Measurements from ENCODE around the gene PM20D1.
"Not testable (repeated sequence)": the region's sequence is repeated elsewhere in the genome, so short reads cannot be mapped to it uniquely, and the experiment has no call there.

Gene PM20D1, protein sequence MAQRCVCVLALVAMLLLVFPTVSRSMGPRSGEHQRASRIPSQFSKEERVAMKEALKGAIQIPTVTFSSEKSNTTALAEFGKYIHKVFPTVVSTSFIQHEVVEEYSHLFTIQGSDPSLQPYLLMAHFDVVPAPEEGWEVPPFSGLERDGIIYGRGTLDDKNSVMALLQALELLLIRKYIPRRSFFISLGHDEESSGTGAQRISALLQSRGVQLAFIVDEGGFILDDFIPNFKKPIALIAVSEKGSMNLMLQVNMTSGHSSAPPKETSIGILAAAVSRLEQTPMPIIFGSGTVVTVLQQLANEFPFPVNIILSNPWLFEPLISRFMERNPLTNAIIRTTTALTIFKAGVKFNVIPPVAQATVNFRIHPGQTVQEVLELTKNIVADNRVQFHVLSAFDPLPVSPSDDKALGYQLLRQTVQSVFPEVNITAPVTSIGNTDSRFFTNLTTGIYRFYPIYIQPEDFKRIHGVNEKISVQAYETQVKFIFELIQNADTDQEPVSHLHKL

DNA sequence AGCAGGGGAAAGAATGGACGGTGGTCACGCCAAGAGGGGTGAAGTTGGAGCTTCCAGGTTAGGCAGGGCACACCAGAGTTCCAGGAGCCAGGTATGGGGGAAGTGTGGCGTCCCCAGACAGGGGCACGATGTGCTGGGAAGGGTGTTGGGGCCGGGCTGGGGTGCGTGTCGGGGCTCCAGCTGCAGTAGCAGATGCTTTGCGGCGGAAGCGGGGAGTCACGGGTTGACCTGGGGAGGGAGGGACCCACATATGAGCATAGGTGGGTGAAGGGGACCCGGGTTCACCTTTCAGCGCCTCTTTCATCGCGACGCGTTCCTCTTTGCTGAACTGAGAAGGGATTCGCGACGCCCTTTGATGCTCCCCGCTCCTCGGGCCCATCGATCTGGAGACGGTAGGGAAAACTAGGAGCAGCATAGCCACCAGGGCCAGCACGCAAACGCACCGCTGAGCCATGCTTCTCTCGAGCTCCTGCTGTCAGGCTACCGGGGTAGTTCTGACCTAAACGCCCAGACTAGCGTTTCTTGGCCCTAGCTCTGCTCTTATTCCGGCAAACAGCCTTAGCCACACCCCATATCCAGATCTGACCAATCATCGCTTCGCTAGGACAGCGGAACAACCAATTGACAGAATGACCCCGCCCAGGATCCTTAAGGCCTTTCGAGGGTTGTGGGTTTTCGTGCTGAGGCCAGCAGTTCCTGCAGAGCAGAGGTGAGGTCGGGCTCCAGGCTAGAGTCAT is at the start of gene PM20D1:
PM20D1 (minus strand) TSS at position 514 of the 737 bp plus-strand sequence; CDS start at position 454, 60 bp downstream.
- peak; percentile 94 for DNase-seq

DNA sequence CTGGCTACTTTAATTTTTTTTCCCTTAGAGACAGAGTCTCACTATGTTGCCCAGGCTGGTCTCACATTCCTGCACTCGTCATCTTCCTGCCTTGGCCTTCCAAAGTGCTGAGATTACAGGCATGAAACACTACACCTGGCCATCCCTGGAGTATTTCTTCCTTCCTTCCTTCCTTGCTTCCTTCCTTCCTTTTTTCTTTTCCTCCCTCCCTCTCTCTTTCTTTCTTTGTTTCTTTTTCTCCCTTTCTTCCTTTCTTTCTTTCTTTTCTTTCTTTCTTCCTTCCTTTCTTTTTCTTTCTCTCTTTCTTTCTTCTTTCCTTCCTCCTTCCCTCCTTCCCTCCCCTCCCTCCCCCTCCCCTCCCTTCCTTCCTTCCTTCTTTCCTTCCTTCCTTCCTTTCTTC is 46.4 kb upstream of the PM20D1 start:
- no peak for DNase-seq

DNA sequence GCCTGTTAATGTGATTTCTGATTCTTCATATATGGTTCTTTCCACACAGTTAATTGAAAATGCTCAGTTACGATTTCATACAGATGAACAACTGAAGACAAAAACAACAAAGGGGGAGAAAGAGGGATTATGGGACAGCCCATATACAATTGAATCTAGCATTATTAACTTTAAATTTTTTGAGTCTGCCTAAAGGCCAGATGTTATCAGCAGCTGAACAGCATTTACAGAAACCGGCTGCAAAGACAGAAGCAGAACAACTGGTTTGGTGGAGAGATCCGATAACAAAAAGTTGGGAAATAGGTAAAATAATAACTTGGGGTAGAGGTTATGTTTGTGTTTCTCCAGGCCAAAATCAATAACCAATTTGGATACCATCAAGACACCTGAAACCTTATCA is 44.2 kb upstream of the PM20D1 start:
- DNase-seq: not testable (repeated sequence)

DNA sequence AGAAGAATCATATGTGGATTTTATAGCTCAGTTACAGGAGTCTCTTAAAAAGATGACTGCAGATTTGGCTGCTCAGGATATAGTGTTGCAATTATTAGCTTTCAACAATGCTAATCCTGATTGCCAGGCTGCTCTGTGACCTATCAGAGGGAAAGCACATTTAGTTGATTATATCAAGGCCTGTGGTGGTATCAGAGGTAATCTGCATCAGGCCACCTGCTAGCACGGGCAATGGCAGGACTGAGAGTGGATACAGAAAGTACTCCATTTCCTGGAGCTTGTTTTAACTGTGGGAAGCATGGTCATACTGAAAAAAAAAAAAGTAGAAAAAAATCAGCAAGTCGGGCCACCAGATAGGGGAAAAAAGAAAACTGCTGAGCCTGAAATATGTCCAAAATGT is 42.2 kb upstream of the PM20D1 start:
- not testable (repeated sequence) for DNase-seq

DNA sequence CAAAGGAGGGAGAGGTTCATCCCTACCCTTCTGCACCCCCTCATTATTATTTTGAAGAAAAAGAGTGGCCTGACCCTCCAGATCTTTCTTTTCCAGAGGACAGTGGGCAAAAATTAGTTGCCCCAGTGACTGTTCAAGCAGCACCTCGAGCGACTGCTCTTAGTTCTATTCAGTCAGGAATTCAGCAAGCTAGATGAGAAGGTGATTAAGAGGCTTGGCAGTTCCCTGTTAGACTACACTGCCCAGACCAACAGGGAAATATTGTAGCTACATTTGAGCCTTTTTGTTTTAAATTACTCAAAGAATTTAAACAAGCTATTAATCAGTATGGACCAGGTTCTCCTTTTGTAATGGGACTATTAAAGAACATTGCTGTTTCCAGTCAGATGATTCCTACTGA is 41.5 kb upstream of the PM20D1 start:
- DNase-seq: not testable (repeated sequence)

DNA sequence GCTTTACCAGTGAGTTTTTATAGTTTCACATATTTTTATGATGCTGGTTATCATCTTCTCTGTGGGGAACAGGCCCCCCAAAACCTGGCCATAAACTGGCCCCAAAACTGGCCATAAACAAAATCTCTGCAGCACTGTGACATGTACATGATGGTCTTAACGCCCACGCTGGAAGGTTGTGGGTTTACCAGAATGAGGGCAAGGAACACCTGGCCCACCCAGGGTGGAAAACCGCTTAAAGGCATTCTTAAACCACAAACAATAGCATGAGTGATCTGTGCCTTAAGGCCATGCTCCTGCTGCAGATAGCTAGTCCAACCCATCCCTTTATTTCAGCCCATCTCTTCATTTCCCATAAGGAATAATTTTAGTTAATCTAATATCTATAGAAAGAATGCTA is 40.7 kb upstream of the PM20D1 start:
- not testable (repeated sequence) for DNase-seq

DNA sequence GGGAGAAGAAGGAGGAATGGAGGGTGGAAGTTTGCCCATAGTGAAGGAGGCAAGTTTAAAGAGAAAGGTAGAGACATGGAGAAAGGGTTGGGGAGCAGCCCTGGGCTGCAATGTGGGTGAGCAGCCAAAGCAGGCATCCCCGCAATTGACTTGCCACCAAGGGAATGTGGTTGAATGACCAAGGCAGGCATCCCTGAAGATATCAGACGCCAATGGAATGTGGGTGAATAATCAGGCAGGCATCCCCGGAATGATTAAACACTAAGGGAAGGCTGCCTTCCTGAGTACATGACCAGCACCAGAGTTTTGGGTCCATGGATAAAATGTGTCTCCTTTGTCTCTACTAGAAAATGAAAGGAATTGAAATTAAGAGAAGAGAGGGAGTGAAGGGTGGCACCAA is 39.8 kb upstream of the PM20D1 start:
- not testable (repeated sequence) for DNase-seq

DNA sequence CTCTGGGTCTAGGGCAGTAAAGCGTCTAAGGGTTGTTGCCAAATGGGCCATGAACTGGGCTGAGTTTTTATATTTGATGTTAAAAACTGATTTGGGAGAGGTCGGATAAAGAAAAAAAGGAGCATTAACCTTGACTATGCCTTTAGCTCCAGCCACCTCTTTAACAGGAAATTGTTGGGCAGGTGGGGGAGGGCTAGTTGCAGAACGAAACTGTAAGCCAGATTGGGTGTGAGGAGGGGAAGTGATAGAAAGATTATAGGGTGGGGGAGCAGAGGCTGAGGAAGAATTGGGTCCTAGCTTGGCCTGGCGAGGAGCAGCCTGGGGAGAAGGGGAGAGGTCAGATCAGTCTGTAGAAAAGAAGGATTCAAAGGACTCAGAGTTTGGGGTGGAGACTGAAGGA is 39.1 kb upstream of the PM20D1 start:
- DNase-seq: not testable (repeated sequence)

DNA sequence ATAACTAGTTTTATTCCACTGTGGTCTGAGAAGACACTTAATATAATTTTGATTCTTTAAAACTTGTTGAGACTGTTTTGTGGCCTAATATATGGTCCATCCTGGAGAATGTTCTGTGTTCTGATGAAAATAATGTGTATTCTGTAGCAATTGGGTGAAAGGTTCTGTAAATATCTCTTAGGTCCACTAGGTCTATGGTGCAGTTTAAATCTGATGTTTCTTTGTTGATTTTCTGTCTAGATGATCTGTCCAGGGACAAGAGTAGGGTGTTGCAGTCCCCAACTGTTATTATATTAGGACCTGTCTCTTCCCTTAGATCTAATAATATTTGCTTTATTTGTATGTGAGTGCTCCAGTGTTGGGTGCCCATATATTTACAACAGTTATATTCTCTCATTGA is 33.9 kb upstream of the PM20D1 start:
- no peak for DNase-seq

DNA sequence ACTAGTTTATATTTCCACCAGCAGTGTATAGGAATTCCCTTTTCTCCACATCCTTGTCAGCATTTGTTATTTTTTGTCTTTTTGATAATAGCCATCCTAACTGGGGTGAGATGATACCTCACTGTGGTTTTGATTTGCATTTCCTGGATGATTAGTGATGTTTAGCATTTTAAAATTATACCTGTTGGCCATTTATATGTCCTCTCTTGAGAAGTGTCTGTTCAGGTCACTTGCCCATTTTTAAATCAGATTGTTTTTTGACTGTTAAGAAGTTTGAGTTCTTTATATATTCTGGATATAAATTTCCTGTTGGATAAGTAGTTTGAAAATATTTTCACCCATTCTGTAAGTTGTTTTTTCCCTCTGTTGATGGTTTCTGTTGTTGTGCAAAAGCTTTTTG is 31.0 kb upstream of the PM20D1 start:
- no peak for DNase-seq

DNA sequence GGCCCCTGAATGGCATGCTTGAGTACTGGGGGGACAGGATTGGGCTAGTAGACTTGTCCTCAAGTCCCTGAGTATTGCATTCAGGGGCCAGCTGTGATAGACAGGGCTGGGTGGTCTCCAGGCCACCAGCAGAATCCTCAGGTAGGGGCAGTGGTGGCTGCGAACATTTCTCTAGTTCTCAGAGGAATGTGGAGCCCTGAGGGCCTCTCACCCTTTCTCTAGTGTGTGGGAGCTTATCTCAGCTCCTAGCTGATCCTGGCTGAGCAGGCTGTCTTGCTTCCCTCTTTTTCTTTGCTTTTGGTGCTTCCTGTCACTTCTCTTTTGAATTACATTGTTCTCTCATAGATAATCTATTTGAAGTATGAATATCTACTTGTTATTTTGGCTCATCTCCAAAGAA is 30.0 kb upstream of the PM20D1 start:
- DNase-seq: no peak

DNA sequence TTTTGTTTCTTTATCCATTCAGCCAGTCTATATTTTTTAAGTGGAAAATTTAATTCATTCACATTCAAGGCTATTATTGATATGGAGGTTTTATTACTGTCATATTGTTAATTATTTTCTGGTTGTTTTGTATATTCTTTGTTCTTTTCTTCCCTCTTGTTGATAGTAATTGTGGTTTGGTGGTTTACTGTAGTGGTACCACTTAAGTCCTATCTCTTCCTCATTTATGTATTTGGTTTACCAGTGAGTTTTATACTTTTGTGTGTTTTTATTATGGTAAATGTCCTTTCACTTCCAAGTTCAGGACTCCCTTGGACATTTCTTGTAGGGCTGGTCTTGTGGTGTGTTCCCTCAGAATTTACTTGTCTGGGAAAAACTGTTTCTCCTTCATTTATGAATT is 28.1 kb upstream of the PM20D1 start:
- no peak for DNase-seq

DNA sequence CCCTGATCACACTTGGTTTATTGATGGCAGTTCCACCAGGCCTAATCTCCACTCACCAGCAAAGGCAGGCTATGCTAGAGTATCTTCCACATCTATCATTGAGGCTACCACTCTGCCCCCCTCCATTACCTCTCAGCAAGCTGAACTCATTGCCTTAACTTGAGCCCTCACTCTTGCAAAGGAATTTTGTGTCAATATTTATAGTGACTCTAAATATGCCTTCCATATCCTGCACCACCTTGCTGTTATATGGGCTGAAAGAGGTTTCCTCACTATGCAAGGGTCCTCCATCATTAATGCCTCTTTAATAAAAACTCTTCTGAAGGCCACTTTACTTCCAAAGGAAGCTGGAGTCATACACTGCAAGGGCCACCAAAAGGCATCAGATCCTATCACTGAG is 23.2 kb upstream of the PM20D1 start:
- not testable (repeated sequence) for DNase-seq

DNA sequence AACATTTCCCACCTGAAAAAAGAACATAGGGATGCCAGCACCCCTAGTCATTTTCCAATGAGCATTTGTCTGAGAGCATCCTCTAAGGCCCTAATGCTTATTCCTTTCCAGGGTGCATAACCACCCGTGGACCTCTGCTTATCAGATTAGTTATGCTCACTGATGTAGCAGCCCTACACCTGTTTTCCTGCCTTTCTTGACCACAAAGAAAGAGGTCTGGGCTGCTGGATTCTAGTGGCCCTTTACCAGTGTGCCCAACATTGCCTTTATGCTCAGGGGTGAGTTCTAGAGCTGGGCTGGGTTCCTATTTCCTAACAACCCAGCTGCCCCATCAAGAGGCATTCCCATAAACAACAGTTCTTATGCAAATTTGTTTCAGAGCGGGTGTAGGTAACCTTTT is 20.3 kb upstream of the PM20D1 start:
- DNase-seq: no peak

DNA sequence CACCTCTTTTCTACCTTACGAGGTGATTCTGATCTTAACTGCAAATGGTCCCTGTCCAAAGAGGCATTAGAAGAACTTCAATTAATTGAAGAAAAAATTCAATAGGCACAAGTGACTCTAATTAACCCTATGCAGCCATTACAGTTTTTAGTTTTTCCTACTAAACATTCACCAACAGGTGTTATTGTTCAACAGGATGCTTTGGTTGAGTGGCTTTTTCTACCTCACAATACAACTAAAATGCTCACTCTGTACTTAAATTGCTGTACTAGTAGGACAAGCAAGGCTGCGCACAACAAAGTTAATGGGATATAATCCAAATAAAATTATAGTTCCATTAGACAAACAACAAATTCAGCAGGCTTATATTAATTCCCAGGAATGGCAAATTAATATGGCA is 11.6 kb upstream of the PM20D1 start:
- no peak for DNase-seq

DNA sequence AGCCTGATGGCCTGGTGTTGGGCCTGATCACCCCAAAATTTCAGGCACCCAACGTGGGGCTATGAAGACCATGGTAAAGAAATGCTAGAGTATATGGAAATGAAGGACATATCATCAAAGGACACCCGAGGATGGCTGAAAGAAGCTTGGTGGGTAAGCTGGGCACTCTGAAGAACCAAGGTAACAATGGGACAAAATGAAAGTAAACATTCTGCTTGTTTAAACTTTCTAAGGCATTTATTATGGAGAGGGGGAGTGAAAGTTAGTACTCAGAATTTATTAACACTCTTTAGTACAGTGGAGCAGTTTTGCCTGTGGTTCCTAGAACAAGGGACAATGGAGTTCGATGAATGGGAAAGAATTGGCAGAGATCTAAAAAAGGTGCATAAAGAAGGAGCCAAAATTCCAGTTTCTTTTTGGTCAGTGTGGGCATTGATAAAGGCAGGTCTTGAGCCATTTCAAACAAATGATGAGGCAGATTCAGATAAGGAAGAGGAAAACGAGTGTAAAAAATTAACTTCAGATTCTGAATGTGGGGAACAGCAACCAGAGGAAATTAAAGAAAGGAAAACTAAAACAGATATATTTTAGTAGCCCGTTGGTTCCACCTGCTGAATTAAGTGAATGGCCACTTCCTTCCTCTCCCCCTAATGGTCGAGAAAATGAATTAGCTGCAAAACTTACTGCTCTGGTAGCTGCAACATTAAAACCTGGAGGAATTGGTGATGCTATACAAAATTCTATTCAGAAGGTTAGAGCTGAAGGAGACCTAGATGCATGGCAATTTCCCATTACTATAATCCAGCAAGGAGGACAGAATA is 8.4 kb upstream of the PM20D1 start:
- no peak for DNase-seq

DNA sequence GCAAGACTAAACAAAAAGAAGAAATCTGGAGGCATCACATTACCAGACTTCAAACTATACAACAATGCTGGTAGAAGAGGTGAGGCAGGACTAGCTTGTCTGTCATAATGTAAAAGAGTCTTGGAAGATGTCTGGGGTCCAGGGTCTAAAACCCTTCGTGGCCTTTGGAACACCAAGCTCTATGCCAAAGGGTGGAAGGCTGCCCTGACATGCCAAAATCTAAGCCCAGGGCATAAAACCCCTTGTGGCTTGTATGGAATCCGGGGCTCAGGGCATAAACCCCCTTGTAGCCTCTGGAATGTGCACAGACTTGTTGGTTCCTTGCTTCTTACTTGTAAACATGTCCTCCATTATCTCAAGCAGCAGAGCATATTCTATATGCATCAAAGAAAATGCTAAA is 7.6 kb upstream of the PM20D1 start:
- not testable (repeated sequence) for DNase-seq

DNA sequence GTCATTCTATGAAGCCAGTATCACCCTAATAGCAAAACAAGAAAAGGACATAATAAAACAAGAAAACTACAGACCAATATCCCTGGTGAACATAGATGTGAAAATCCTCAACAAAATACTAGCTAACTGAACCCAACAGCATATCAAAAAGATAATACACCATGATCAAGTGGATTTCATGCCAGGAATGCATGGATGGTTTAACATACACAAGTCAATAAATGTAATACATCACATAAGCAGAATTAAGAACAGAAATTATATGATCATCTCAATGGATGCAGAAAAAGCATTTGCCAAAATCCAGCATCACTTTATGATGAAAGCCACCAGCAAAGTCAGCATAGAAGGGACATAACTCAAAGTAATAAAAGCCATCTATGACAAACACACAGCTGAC is 6.5 kb upstream of the PM20D1 start:
- no peak for DNase-seq

DNA sequence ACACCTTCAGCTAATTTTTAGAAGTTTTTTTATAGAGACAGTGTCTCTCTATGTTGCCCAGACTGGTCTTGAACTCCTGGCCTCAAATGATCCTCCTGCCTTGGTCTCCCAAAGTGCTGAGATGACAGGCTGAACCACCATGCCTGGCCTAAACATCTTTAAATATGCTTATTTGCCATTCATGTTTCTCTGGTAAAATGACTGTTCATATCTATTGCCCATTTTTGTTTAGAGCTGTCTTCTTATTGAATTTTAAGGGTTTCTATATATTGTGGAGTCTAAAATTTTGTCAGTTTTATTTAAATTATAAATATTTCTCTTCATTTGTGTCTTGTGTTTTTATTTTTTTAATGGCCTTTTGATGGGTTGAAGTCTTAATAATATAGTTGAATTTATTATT is 3.0 kb upstream of the PM20D1 start:
- no peak for DNase-seq

DNA sequence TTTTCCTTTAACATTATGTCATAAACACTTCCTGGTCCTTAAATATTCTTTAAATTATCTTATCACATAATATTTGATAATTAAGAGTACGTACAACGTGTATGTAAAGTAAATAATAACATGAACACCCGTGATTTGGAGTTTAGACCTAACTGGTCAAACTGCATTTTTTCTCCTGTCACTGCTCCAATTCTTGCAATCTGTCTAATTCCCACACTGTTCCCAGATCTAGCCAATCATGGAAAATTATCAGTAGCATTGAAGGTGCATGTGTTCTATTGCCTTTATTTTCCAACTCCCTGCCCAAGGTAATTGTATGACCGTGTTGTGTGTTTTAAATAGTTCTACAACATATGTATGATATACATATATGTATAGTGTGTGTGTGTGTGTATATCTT is 2.1 kb upstream of the PM20D1 start:
- no peak for DNase-seq

DNA sequence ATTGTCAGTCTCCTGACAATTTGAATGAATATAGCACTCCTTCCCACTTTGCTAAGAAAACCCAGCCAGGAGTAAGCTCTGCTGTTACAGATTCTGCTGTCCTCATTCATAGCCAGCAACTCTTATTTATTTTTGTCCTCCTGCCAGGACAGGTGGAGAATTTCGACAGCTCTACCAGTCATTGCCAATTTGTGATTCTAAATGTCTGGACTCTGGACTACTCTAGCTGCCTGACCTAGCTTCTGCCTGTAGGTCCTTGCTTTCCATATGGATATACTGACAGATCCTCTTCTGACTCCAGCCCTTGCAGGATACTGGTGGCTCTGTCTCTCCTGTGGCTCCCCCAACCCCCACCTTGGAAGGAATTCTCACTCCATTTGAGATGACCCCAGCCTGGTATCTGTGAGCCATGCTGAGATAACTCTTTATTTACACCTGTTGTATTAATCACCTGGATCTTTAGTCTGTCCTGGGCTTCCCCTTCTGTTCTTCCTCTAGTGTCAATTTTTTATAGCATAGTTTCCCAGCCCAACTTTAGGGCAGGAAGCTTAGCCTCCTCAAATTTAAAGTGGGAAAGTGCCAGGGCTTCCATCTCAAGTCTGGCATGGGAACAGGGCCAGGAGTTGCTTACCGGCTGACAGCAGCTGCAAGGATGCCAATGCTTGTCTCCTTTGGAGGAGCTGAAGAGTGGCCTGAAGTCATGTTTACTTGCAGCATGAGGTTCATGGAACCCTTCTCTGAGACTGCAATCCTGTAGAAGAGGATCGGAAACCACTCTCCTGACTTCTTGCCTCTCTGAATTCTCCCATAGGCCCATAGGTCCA is 6.7 kb downstream of the PM20D1 start:
- no peak for DNase-seq

DNA sequence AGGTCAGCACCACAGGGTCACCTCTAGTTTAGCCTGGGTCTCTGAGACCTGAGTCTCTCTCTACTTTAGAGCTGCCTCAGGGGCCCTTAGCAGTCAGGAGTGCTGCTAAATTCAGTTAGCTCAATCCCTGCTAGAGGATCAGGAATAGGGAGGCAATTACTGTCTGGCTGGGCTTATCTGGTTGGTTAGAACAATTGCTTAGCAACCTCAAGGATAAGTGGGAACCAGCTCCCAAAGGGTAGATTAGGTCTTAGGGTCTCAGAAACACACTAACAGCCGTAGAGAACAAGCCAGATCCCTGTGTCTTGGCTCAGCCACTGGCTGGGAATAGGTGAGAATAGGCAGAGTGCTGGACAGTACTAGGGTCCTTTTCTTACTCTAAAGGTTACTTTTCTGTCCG is 7.7 kb downstream of the PM20D1 start:
- no peak for DNase-seq

Data from CD4-positive, alpha-beta T cell treated with Interleukin-15 for 1 hour (primary cell).